ENCODE data around the gene PLA2G5.
A peak's percentile ranks its signal among the peaks of the same experiment; 100 is the strongest.
"Not testable (repeated sequence)": the region's sequence is repeated elsewhere in the genome, so short reads cannot be mapped to it uniquely, and the experiment has no call there.

PLA2G5 gene, protein sequence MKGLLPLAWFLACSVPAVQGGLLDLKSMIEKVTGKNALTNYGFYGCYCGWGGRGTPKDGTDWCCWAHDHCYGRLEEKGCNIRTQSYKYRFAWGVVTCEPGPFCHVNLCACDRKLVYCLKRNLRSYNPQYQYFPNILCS

DNA sequence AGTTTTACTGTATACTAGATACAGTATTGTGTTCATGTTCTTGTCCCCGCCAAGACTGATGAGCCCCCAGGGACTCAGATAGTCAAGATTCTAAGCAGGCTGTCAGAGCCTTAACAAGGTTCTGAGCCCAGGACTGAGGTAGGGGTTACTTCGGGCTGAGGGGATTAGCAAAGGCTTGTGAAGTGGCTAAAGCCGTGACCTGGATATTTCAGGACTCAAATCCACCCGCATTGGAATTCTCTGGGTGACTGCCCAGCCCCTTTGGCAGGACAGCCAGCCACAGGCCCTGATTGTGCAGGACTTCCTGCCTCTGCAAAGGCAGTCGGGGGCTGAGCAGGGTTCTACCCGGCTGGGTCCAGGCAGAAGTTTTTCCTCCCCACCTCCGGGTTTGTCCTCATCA, at the start of gene PLA2G5:
TSS of gene PLA2G5 (plus strand) at position 321 of the 400 bp plus-strand sequence. CDS start 14,637 bp downstream, outside the sequence.
- DNase-seq = no peak

- DNase-seq = no peak
These were observed 41.9 kb upstream of the PLA2G5 start for GRCh38 chr1:20028125-20028524.

DNA sequence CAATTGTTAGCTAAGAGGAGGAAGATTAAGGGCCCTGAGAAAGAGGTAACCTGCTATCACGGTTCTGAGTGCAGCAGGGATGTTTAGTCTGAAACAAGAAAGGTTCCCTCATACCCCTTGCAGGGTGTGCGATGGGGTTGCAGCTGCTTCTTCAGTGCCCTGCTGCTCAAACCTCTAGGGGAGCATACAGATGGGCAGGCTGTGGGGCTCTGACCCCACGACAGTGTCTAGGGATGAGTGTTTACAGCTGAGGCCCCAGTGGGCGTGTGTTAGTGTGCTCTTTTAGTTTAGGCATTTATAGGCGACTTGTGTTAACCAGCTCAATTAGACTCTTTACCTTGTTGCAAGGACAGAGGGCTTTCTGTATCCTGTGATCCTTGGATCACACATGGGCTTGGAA, 41.3 kb upstream of the PLA2G5 start:
- no peak for DNase-seq

- no peak for DNase-seq
These were observed 40.6 kb upstream of the PLA2G5 start for GRCh38 chr1:20029178-20029912.

DNA sequence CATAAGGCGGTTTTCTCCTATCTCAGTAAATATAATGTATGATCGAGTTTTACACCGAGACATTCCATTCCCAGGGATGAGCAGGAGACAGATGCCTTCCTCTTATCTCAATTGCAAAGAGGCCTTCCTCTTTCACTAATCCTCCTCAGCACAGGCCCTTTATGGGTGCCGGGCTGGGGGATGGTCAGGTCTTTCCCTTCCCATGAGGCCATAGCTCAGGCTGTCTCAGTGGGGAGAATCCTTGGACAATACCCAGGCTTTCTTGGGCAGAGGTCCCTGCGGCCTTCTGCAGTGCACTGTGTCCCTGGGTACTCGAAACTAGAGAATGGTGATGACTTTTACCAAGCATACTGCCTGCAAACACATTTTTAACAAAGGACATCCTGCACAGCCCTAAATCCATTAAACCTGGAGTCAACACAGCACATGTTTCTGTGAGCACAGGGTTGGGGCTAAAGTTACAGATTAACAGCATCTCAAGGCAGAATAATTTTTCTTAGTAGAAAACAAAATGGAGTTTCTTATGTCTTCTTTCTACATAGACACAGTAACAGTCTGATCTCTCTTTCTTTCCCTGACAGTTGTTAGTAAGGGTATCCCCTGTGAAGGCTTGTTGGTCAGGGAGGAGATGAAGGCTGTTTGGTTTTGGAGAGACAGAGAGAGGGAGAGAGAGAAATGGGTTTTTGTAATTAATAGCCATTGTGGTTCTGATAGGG, 39.4 kb upstream of the PLA2G5 start:
- not testable (repeated sequence) for DNase-seq

- no peak for DNase-seq
These were observed 38.8 kb upstream of the PLA2G5 start for GRCh38 chr1:20031161-20031560.

- DNase-seq = no peak
These were observed 38.2 kb upstream of the PLA2G5 start for GRCh38 chr1:20031836-20032235.

- DNase-seq = no peak
These were observed 37.6 kb upstream of the PLA2G5 start for GRCh38 chr1:20032425-20032824.

GRCh38 chr1:20033420-20033819, 36.6 kb upstream of the PLA2G5 start:
- DNase-seq = no peak

DNA sequence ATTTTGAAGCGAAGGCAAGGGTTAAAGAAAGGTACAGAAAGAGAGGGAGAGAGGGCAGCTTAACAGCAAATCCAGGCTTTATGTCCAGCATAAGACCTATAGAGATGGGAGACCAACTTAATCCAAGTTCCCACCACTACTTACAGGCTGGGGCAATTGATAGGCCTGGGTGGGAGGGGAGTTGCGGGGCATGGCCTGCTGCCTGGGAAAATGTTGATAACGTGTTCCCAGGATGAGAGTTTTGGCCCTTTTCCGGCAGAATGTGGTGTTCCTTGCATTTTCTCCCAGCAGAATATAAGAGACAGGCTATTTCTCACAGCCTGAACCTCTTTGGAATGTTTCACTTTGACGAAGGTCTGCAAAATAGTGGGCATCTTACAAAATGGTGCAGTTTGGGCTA, 34.9 kb upstream of the PLA2G5 start:
- DNase-seq = no peak

DNA sequence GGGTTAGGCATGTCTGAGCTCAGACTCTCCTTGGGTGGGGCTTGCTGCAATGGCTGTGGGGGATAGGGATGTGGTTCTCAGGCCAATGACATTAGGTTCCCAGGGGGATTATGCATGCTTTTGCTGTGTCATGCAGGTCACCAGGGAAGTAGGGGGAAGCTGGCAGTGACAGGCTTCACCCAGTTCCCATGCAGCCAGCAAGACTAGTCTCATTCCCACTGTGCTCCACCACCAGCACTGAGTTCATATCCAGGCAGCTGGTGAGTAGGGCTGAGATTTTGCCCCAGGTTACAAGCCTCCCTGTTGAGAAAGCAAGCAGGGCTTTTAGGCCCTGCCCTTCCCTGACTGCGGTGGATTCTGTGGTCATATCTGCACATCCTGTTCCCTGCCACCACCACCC, 32.1 kb upstream of the PLA2G5 start:
- DNase-seq = no peak

DNA sequence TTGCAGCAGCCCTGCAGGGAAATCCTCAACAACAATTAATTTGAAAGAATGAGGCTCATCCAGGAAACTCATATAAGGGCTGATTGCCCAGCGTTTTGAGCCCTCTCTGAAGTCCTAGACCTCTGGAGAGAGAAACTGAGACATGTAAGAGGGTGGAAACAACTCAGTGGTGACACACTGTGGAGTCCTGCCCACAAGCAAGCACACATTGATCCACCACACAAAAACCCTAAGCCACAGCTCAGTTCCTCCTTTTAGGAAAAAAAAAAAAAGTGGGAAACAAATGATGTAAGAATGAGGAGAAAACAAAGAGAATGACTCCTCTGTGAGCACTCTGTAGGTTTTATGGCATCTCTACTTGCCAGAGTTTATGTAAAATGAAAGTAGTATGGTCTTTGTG, 22.9 kb upstream of the PLA2G5 start:
- no peak for DNase-seq

GRCh38 chr1:20048563-20048962, 21.4 kb upstream of the PLA2G5 start:
- DNase-seq = no peak

DNA sequence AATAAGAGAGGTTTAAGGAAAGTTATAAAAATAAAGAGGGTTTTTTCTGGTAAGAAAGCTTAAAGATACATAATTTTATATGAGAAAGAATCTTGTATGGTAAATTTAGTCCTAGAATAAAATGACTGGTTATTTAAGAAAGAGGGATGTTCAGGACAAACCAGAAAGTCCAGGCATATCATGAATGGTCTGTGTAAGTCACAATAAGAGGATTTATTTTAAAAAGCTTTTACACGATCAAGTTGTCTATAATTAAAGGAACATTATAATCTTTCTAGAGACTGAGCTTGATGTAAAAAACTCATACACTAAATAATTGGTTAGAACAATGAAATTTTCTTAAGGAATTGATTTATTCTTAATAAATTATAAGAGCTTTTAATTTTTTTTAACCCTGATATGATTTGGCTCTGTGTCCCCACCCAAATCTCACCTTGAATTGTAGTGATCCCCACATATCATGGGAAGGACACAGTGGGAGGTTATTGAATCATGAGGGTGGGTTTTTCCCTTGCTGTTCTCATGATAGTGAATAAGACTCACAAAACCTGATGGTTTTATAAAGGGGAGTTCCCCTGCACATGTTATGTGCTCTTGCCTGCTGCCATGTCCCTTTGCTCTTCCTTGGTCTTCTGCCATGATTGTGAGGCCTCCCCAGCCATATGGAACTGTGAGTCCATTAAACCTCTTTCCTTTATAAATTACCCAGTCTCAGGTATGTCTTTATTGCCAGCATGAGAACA, 20.8 kb upstream of the PLA2G5 start:
- DNase-seq = not testable (repeated sequence)

DNA sequence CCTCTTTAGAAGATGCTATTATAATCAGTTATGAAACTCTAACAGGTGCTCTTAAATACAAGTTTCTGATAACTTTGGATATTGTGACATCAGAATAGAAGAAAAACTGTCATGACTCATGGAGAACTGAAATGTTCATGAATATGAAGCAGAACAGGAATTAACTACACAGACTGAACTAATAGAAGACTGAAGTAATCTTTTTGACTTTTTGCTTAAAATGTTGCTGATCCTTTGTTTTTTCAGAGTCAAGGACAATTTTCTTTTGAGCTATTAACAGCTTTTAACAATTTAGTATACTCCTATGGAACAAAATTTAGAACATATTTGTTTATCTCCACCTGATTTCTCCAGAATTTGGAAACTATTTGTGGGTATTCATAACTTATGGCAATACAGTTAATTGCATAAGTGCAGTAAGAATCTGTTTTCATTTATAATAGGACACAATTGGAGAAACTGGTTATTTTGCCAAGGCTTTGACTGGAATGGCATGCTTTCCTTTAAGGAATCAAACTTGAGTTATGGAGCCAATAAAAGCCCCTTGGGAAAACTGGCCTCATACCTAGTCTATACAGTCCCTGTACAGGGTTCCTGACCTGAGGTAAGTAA, 18.7 kb upstream of the PLA2G5 start:
- DNase-seq = no peak

DNA sequence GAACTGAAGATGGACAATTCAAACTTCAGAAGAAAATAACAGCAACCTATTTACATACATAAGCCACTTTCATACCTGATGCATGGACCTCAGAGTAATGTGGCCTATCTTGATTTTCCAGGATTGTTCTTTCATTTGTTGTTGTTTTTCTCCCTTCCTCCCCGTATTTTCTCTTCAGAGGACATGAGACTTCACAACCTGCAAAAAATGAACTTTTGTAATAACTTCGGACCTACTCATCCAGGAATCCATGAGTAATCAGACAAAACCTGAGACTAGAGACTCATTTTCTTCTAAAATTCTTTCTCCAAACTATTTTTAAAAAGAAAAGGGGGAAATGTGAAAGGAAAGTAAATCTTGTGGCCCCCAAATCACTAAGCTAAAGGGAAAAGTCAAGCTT, 17.6 kb upstream of the PLA2G5 start:
- DNase-seq = no peak

GRCh38 chr1:20057886-20058420, 12.0 kb upstream of the PLA2G5 start:
- no peak for DNase-seq

DNA sequence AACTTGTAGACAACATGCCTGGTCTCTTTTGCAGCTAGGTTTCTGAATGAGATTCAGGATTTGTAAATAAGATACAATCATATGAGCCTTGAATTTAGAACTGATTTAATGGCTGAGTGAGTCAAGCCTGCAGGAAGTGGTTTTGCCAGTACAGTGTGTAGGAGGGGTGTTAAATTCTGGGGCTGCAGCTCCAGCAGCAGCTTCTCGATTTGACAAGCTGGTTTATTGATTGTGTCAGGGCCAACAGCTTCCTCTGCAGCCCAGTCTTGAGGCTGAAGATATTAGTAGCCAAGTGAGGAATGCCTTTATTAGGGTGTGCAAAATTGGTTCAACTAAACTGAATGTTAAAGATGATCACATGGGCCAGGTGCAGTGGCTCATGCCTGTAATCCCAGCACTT, 11.5 kb upstream of the PLA2G5 start:
- peak; percentile 44 for DNase-seq

DNA sequence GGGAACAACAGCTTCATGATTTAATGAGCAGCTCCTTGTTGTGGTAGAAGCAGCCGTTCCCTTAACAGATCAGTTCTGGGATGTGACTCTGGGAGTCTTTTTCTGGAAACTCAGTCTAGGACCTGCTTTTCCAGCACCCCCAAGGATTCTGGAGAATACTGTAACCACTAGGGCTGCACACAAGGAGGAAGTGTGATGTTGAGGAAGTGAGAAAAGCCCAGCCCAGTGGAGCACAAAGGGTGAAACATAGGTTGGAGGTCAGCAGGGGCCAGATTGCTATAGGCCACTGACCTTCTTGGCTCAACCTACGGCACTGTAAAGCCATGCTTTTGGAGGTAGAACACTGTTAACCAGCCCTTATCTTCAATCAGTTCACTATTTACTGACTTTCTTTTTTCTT, 10.1 kb upstream of the PLA2G5 start:
- no peak for DNase-seq

- DNase-seq = not testable (repeated sequence)
These were observed 9.2 kb upstream of the PLA2G5 start for GRCh38 chr1:20060791-20061190.

- DNase-seq = no peak
These were observed 8.1 kb upstream of the PLA2G5 start for GRCh38 chr1:20061866-20062265.

GRCh38 chr1:20063861-20064292, 6.1 kb upstream of the PLA2G5 start:
- DNase-seq = no peak

GRCh38 chr1:20068722-20069121, 1.3 kb upstream of the PLA2G5 start:
- no peak for DNase-seq
